H9 (cell line): ENCODE results near the gene MRC1. TPM values are rescaled to one million over a fixed set of nuclear protein-coding genes. Genes with fewer than 3 reads are reported as not detected.

Experiments
- DNase-seq: peaks from one replicate; pipeline ENCODE4 v3.0.0-alpha.2; 2017
- H2AFZ ChIP-seq: one replicate; pipeline ENCODE4 v1.6.1; 2013; ENCODE audit warnings: mild to moderate bottlenecking, low read length, control low read depth, moderate library complexity
- H2AK5ac ChIP-seq: 2 replicates; pipeline ENCODE4 v1.6.1; 2013; ENCODE audit warnings: low read length, control low read depth, mixed read lengths; ENCODE audit not compliant: insufficient read length
- H2BK120ac ChIP-seq: one replicate; pipeline ENCODE4 v1.6.1; 2013; ENCODE audit warnings: low read depth, mild to moderate bottlenecking, low read length, control low read depth, inconsistent platforms; ENCODE audit not compliant: poor library complexity, severe bottlenecking
- H2BK12ac ChIP-seq: 2 replicates; pipeline ENCODE4 v1.6.1; 2013; ENCODE audit warnings: low read length, control low read depth, mixed read lengths, low read depth; ENCODE audit not compliant: insufficient read length
- H2BK15ac ChIP-seq: 2 replicates; pipeline ENCODE4 v1.6.1; 2013; ENCODE audit warnings: low read depth, low read length, control low read depth
- H2BK20ac ChIP-seq: one replicate; pipeline ENCODE4 v1.6.1; 2013; ENCODE audit warnings: low read depth, mild to moderate bottlenecking, low read length, control low read depth, inconsistent platforms; ENCODE audit not compliant: poor library complexity, severe bottlenecking
- H2BK5ac ChIP-seq: 2 replicates; pipeline ENCODE4 v1.6.1; 2013; ENCODE audit warnings: low read length, control low read depth, mixed read lengths; ENCODE audit not compliant: insufficient read length
- H3K14ac ChIP-seq: 2 replicates; pipeline ENCODE4 v1.6.1; 2013; ENCODE audit warnings: low read length, control low read depth; ENCODE audit not compliant: insufficient read depth
- H3K18ac ChIP-seq: 2 replicates; pipeline ENCODE4 v1.6.1; 2013; ENCODE audit warnings: low read depth, mild to moderate bottlenecking, mixed read lengths, low read length, control low read depth; ENCODE audit not compliant: insufficient read length
- H3K23ac ChIP-seq: 2 replicates; pipeline ENCODE4 v1.6.1; 2013; ENCODE audit warnings: low read length, control low read depth, mixed read lengths, low read depth; ENCODE audit not compliant: insufficient read length
- H3K23me2 ChIP-seq: 2 replicates; pipeline ENCODE4 v1.6.1; 2013; ENCODE audit warnings: low read depth, mild to moderate bottlenecking, mixed read lengths, low read length, control low read depth; ENCODE audit not compliant: insufficient read length, poor library complexity, severe bottlenecking
- H3K27ac ChIP-seq: 2 replicates; pipeline ENCODE4 v1.5.1; 2013; ENCODE audit warnings: low read length, control low read depth, mixed read lengths, low read depth; ENCODE audit not compliant: insufficient read length
- H3K27me3 ChIP-seq: 2 replicates; pipeline ENCODE4 v1.6.1; 2013; ENCODE audit warnings: low read length, control low read depth, inconsistent platforms; ENCODE audit not compliant: insufficient read depth
- H3K4ac ChIP-seq: 2 replicates; pipeline ENCODE4 v1.6.1; 2013; ENCODE audit warnings: low read depth, mild to moderate bottlenecking, control low read depth, inconsistent platforms, low read length, moderate library complexity
- H3K4me1 ChIP-seq: 2 replicates; pipeline ENCODE4 v1.6.1; 2013; ENCODE audit warnings: low read length, control low read depth, inconsistent platforms; ENCODE audit not compliant: insufficient read depth
- H3K4me2 ChIP-seq: 2 replicates; pipeline ENCODE4 v1.6.1; 2013; ENCODE audit warnings: low read length, control low read depth, mixed read lengths; ENCODE audit not compliant: insufficient read length, insufficient read depth
- H3K56ac ChIP-seq: 2 replicates; pipeline ENCODE4 v1.6.1; 2013; ENCODE audit warnings: low read depth, mild to moderate bottlenecking, mixed read lengths, low read length, control low read depth; ENCODE audit not compliant: insufficient read length
- H3K79me1 ChIP-seq: 2 replicates; pipeline ENCODE4 v1.6.1; 2013; ENCODE audit warnings: low read depth, mild to moderate bottlenecking, moderate library complexity, low read length, control low read depth, inconsistent platforms; ENCODE audit not compliant: insufficient read depth, poor library complexity, severe bottlenecking
- H3K79me2 ChIP-seq: 2 replicates; pipeline ENCODE4 v1.6.1; 2013; ENCODE audit warnings: low read length, control low read depth, inconsistent platforms; ENCODE audit not compliant: insufficient read depth
- H3K9ac ChIP-seq: 2 replicates; pipeline ENCODE4 v1.6.1; 2013; ENCODE audit warnings: low read length, control low read depth, mixed read lengths; ENCODE audit not compliant: insufficient read length; ENCODE audit errors: extremely low read depth
- H3K9me3 ChIP-seq: one replicate; pipeline ENCODE4 v1.6.1; 2013; ENCODE audit warnings: low read depth, low read length, inconsistent platforms; ENCODE audit not compliant: control insufficient read depth
- H3T11ph ChIP-seq: one replicate; pipeline ENCODE4 v1.6.1; 2013; ENCODE audit warnings: mild to moderate bottlenecking, low read length, control low read depth, inconsistent platforms
- H4K20me1 ChIP-seq: one replicate; pipeline ENCODE4 v1.6.1; 2013; ENCODE audit not compliant: control insufficient read depth, insufficient read length, insufficient read depth
- H4K5ac ChIP-seq: 2 replicates; pipeline ENCODE4 v1.6.1; 2013; ENCODE audit warnings: low read depth, mild to moderate bottlenecking, mixed read lengths, low read length, control low read depth; ENCODE audit not compliant: insufficient read length
- H4K8ac ChIP-seq: replicated peaks from 2 replicates; pipeline ENCODE4 v1.6.1; 2013; ENCODE audit warnings: low read length, control low read depth, mixed read lengths, low read depth; ENCODE audit not compliant: insufficient read length
- H4K91ac ChIP-seq: 2 replicates; pipeline ENCODE4 v1.6.1; 2013; ENCODE audit warnings: low read depth, mild to moderate bottlenecking, moderate library complexity, mixed read lengths, low read length, control low read depth; ENCODE audit not compliant: insufficient read length
- H3K27ac Mint-ChIP-seq, 3 experiments: 2 replicates in 2 of 3; 3 replicates in 1 of 3; pipeline ENCODE4 v1.8.0; 2020 to 2021; ENCODE audit warnings: mixed read lengths in 3 of 3, mild to moderate bottlenecking in 1 of 3, moderate library complexity in 1 of 3
- H3K27me3 Mint-ChIP-seq: 2 replicates; pipeline ENCODE4 v1.8.0; 2021; ENCODE audit warnings: low read depth, mild to moderate bottlenecking, moderate library complexity, mixed read lengths
- H3K36me3 Mint-ChIP-seq, 3 experiments: 2 replicates in 2 of 3; 3 replicates in 1 of 3; pipeline ENCODE4 v1.8.0; 2020 to 2021; ENCODE audit warnings: low read depth in 3 of 3, mixed read lengths in 3 of 3; ENCODE audit not compliant: insufficient read depth in 1 of 3
- H3K4me1 Mint-ChIP-seq, 2 experiments: 2 replicates each; pipeline ENCODE4 v1.8.0; 2020; ENCODE audit warnings: mixed read lengths in 2 of 2
- H3K4me3 Mint-ChIP-seq, 2 experiments: 2 replicates in 1 of 2; 3 replicates in 1 of 2; pipeline ENCODE4 v1.8.0; 2020 to 2021; ENCODE audit warnings: mild to moderate bottlenecking in 2 of 2, mixed read lengths in 2 of 2, moderate library complexity in 1 of 2
- H3K9me3 Mint-ChIP-seq, 2 experiments: 2 replicates in 1 of 2; 3 replicates in 1 of 2; pipeline ENCODE4 v1.8.0; 2020; ENCODE audit warnings: mild to moderate bottlenecking in 2 of 2, mixed read lengths in 2 of 2, moderate library complexity in 1 of 2
- CTCF ChIP-seq: fragments of 200-600 bp; sonication (generic); conservative IDR thresholded peaks from 3 replicates; pipeline ENCODE4 v1.8.0; 2021; ENCODE audit warnings: antibody characterized with exemption, mild to moderate bottlenecking
- WGBS: extraction: QIAGEN DNeasy Blood & Tissue Kit; methylation state at CpG from one replicate; pipeline ENCODE4 v1.1.7; 2013; ENCODE audit warnings: missing lambda C conversion rate, low lambda C conversion rate, mixed read lengths; ENCODE audit not compliant: insufficient read length; ENCODE audit errors: extremely low coverage; 5-methylcytosine and 5-hydroxymethylcytosine counted together
- total RNA-seq: library from RNA; stranded (reverse); gene quantifications from 2 replicates; pipeline ENCODE4 v1.2.1, GENCODE V29; 2021

The MRC1 gene
- total RNA-seq, 1 experiment from 2014 or later = not detected

GRCh38 chr10:17854044-17854652 lies 45.0 kb downstream of the MRC1 start:
- no peak overlapping the region for H3K14ac ChIP-seq
- H3T11ph ChIP-seq = no peak overlapping the region
- no peak overlapping the region for H3K56ac ChIP-seq
- H4K20me1 ChIP-seq = no peaks in the 10 kb centered on the region
- H3K27me3 ChIP-seq = no peaks in the 10 kb centered on the region
- no peak overlapping the region for H3K4ac ChIP-seq
- WGBS = no CpG with 5 or more reads among the region's 7 CpGs
- H2BK120ac ChIP-seq = no peak overlapping the region
- H4K5ac ChIP-seq = no peak overlapping the region
- H3K4me1 Mint-ChIP-seq = peaks cover 9% of the 10 kb centered on the region in 2 experiments
- no peak overlapping the region for H3K27ac ChIP-seq
- H4K8ac ChIP-seq = no peak overlapping the region
- H2AK5ac ChIP-seq = no peak overlapping the region
- TF ChIP-seq CTCF = no peak
- H2BK12ac ChIP-seq = no peak overlapping the region
- no peaks in the 10 kb centered on the region for H3K36me3 Mint-ChIP-seq
- H3K4me3 Mint-ChIP-seq = no peak overlapping the region
- H3K9me3 Mint-ChIP-seq = no peaks in the 10 kb centered on the region; a peak in 1 of 5 replicates
- no peak overlapping the region for H3K4me2 ChIP-seq
- no peak overlapping the region for H2AFZ ChIP-seq
- H3K27ac Mint-ChIP-seq = no peak overlapping the region
- no peak overlapping the region for H2BK5ac ChIP-seq
- no peaks in the 10 kb centered on the region for H3K9me3 ChIP-seq
- no peaks in the 10 kb centered on the region for H3K27me3 Mint-ChIP-seq
- no peak overlapping the region for H3K9ac ChIP-seq
- no peaks in the 10 kb centered on the region for H3K4me1 ChIP-seq
- no peaks in the 10 kb centered on the region for H3K79me1 ChIP-seq
- no peak overlapping the region for H3K23ac ChIP-seq
- no peaks in the 10 kb centered on the region for H3K23me2 ChIP-seq
- no peak for DNase-seq
- H4K91ac ChIP-seq = no peak overlapping the region
- H3K79me2 ChIP-seq = no peaks in the 10 kb centered on the region
- no peak overlapping the region for H2BK20ac ChIP-seq
- no peak overlapping the region for H2BK15ac ChIP-seq
- H3K18ac ChIP-seq = no peak overlapping the region
